Endothelial cell of umbilical vein (primary cell): ENCODE measurements around the gene SLC10A1.

ENCODE experiments used
- CTCF ChIP-seq, 2 donors: IDR thresholded peaks; 1 replicate in 1 of 2; 2 replicates in 1 of 2; pipeline ENCODE4 v1.5.1; 2011; ENCODE audit warnings: low read length in 2 of 2, mild to moderate bottlenecking in 2 of 2, moderate library complexity in 2 of 2, control low read depth in 1 of 2, inconsistent platforms in 1 of 2, low read depth in 1 of 2; ENCODE audit not compliant: insufficient read depth in 1 of 2; ENCODE audit errors: extremely low read depth in 1 of 2
- EZH2 ChIP-seq: IDR thresholded peaks from 2 replicates; pipeline ENCODE4 v1.6.1; 2012; ENCODE audit warnings: borderline replicate concordance, low read depth, mild to moderate bottlenecking, moderate library complexity, low read length, inconsistent platforms; ENCODE audit not compliant: severe bottlenecking
- GATA2 ChIP-seq: IDR thresholded peaks from 2 replicates; pipeline ENCODE4 v1.7.0; 2011; ENCODE audit warnings: low read depth, mild to moderate bottlenecking, moderate library complexity, mixed read lengths, low read length; ENCODE audit not compliant: insufficient read length, insufficient read depth
- POLR2A ChIP-seq: IDR thresholded peaks from 2 replicates; pipeline ENCODE4 v1.6.1; 2012; ENCODE audit warnings: low read depth, mild to moderate bottlenecking, control low read depth, low read length
- POLR2AphosphoS5 ChIP-seq: IDR thresholded peaks from 2 replicates; pipeline ENCODE4 v1.6.1; 2012; ENCODE audit warnings: low read depth, mild to moderate bottlenecking, control low read depth, low read length, moderate library complexity; ENCODE audit not compliant: insufficient read depth

DNA sequence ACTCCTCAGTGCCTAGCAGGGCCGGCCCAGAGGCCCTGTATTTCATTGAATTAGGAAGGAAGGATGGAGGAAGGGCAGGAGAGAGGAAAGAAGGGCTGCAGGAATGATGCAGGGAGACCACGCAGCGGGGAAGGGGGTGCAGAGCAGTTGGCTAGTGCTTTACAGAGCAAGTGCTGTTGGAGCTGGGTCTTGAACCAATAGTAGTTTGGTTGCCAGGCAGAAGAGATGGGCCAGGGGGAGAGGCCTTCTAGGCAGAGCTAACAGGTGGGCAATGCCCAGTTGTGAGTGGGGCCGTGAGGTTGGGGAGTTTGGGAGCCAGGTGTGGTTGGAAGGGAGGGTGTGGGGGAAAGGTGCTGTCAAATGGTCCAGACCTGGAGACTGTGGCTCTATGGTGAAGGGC lies 69.2 kb downstream of the SLC10A1 start:
- TF ChIP-seq CTCF (IDR thresholded peaks at IDR 0.05; ENCODE audit: extremely low read depth in 1 of 2, insufficient read depth in 1 of 2, low read depth in 1 of 2, low read length in 2 of 2) (no peak), POLR2A (no peak), EZH2 (no peak), GATA2 (no peak), POLR2AphosphoS5 (no peak)
